Epithelial cell of esophagus (primary cell): ENCODE data around the gene SSNA1.

Source experiments
- DNase-seq: peaks from one replicate; pipeline ENCODE4 v3.0.0; 2010; ENCODE audit warnings: low read depth
- H3K4me3 ChIP-seq: 2 replicates; pipeline ENCODE4 v1.5.1; 2011; ENCODE audit warnings: mild to moderate bottlenecking, low read length, control low read depth
- TF ChIP-seq, protein P1 (sequence below): IDR thresholded peaks from 2 replicates; pipeline ENCODE4 v1.5.1; 2011; ENCODE audit warnings: low read depth, mild to moderate bottlenecking, low read length, control low read depth, inconsistent platforms; ENCODE audit not compliant: insufficient read depth; ENCODE audit errors: missing control alignments

The SSNA1 gene, protein sequence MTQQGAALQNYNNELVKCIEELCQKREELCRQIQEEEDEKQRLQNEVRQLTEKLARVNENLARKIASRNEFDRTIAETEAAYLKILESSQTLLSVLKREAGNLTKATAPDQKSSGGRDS

DNA sequence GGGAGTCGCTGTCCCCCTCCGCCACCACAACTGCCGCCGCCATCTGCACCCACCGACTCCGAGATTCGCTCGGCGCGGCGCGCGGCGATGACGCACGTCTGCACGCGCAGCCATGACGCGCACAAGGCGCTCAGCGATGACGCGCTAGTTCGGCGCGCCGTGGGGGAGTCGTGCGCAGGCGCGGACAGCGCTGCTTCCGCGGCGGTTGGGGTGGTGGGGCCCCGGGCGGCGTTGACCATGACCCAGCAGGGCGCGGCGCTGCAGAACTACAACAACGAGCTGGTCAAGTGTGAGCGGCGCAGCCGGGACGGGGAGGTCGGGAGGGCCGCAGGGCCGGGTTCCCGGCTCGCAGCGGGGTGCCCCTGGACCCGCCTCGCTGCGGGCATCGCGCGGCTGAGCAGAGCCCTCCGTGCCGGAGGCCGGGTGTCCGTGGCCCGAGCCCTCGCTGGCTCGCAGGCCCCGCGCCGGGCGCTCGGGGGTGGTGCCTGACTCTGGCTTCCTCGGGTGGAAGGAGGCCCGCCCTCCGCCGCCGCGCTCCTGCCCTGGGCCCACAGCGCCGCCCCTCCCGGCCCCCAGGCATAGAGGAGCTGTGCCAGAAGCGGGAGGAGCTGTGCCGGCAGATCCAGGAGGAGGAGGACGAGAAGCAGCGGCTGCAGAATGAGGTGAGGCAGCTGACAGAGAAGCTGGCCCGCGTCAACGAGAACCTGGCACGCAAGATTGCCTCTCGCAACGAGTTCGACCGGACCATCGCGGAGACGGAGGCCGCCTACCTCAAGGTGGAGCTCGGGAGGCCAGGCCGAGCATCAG lies at the start of gene SSNA1, which contains the start of gene ANAPC2:
SSNA1 (plus strand) TSS at position 187 of the 807 bp plus-strand sequence; CDS start at position 238, 51 bp downstream.
ANAPC2 (minus strand) TSS at position 71 of the 807 bp plus-strand sequence; CDS start at position 43, 28 bp downstream.
- TF ChIP-seq, protein P1, sequence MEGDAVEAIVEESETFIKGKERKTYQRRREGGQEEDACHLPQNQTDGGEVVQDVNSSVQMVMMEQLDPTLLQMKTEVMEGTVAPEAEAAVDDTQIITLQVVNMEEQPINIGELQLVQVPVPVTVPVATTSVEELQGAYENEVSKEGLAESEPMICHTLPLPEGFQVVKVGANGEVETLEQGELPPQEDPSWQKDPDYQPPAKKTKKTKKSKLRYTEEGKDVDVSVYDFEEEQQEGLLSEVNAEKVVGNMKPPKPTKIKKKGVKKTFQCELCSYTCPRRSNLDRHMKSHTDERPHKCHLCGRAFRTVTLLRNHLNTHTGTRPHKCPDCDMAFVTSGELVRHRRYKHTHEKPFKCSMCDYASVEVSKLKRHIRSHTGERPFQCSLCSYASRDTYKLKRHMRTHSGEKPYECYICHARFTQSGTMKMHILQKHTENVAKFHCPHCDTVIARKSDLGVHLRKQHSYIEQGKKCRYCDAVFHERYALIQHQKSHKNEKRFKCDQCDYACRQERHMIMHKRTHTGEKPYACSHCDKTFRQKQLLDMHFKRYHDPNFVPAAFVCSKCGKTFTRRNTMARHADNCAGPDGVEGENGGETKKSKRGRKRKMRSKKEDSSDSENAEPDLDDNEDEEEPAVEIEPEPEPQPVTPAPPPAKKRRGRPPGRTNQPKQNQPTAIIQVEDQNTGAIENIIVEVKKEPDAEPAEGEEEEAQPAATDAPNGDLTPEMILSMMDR: peak; percentile 57
- DNase-seq: peak; percentile 93
- peak within 1 kb of the TSS; percentile 94 for H3K4me3 ChIP-seq

DNA sequence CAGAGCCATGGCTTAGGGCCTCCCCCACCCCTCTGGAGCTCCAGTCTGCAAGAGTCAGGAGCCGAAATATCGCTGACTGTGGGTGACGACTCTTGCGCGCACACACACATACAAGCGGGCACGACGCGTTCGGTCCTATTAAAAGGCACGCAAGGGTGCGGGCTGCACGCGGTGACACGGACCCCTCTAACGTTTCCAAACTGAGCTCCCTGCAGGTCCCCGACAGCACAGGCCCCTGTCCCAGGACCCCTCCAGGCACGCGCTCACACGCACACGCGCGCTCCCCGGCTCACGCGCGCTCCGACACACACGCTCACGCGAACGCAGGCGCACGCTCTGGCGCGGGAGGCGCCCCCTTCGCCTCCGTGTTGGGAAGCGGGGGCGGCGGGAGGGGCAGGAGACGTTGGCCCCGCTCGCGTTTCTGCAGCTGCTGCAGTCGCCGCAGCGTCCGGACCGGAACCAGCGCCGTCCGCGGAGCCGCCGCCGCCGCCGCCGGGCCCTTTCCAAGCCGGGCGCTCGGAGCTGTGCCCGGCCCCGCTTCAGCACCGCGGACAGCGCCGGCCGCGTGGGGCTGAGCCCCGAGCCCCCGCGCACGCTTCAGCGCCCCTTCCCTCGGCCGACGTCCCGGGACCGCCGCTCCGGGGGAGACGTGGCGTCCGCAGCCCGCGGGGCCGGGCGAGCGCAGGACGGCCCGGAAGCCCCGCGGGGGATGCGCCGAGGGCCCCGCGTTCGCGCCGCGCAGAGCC lies 49.6 kb upstream of the SSNA1 start, which contains the start of gene GRIN1:
GRIN1 (plus strand) TSS at position 433 of the 746 bp plus-strand sequence. CDS start 333 bp downstream, outside the sequence.
- DNase-seq: peak; percentile 43
- TF ChIP-seq, protein P1: no peak
- H3K4me3 ChIP-seq: no peak within 1 kb of the TSS

DNA sequence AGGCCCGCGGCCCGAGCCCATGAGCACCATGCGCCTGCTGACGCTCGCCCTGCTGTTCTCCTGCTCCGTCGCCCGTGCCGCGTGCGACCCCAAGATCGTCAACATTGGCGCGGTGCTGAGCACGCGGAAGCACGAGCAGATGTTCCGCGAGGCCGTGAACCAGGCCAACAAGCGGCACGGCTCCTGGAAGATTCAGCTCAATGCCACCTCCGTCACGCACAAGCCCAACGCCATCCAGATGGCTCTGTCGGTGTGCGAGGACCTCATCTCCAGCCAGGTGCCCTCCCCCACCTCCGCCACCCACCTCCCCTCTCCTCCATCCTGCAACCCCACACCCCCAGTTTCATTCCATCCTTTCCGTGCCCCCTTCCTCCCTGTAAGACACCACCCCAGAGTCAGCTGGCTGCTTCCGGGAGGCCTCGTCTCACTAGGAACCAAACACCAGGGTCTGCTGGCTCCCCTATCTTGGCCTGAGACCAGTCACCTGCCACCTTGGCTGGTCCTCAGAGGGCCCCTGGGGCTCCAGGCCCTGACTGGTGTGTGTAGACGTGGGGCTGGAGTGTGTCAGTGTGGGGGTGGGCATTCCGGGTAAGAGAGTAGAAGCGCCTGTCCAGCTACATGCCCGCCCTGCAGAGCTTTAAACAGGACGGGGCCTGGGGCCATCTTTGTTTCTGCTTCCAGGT lies 48.9 kb upstream of the SSNA1 start:
- no peak for DNase-seq
- no peak overlapping the region for H3K4me3 ChIP-seq
- TF ChIP-seq, protein P1: no peak

DNA sequence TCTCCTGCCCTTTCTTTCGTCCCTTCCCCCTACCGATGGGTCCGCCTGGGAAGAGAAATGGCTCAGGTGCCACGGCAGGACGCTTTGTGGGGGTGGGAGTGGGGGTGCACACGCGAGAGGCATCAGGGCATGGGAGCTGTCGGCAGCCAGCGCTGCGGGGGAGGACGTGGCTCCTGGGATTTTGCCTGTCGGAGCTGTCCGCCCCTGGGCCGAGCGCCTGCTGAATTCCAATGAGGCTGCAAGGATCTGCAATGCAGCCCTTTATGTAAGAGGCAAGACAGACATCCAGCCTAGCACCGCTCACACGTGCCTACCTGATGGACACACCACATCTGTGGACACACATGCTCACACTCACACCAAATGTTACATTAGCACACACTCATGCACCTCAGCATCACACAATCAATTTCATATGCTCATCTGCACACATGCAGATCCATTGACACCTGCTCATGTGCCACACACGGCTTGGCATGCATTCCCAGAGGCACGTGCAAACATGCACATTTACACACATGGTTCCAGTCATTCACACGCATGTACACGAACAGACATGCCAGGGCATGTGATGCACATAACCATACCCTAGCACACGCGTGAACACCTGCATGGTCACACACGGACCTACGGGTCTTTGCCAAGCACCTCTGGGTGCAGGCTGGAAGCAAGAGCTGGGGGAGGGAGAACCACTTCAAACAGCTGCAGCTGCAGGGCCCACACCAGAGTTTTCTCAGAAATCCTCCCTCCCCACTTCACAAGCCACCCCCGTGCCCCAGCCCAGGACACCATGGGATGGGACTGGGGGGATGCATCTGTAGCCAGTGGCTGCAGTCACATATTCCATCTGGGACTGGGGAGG lies 48.1 kb upstream of the SSNA1 start:
- TF ChIP-seq, protein P1: no peak
- no peak overlapping the region for H3K4me3 ChIP-seq
- no peak for DNase-seq

DNA sequence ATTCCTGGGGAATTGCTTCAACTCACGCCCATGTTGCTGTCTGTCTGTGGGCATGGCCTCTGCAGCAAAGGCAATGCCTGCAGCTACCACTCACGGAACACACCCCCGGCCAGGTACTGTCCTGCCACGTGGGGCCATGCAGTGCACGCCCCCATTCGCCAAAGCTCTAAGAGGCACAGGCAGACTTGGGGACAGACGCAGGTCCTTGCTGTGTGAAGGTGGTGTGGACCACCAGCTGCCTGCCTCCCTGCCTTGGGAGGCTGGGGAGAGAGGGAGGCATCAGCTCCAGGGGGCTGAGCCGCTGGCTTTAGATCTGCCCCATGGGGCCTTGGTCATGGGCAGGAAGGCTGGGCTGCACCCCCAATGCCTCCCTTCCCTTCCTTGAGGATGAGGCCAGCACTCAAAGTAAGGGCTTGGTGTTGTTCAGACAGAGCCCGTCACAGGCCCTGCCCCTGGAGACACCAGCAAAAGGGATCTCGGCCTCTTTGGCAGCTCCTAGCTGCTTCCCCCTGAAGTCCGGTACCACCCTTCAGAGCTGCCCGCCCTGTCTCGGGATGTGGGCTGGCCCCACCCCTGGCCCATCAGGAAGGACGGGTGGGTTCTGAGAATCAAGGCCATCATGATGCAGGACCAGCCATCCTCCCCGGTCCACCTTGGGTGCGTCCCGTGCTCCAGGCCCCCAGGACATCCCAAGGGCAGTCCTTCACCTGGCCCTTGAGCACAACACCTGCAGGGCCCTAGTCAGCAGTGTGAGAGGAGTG lies 47.2 kb upstream of the SSNA1 start:
- TF ChIP-seq, protein P1: no peak
- H3K4me3 ChIP-seq: no peak overlapping the region
- no peak for DNase-seq
